HG03442 (cell line): Measurements from ENCODE around the gene DAAM1.

ENCODE experiments used
- ATAC-seq: cut with Tn5 transposase; IDR thresholded peaks from one replicate; pipeline ENCODE4 v1.9.1; 2021; ENCODE audit warnings: mild to moderate bottlenecking, moderate library complexity; ENCODE audit not compliant: unreplicated experiment

The DAAM1 gene

GRCh38 chr14:59407246-59408010 is 219.0 kb downstream of the DAAM1 start:
- ATAC-seq: no peak

DNA sequence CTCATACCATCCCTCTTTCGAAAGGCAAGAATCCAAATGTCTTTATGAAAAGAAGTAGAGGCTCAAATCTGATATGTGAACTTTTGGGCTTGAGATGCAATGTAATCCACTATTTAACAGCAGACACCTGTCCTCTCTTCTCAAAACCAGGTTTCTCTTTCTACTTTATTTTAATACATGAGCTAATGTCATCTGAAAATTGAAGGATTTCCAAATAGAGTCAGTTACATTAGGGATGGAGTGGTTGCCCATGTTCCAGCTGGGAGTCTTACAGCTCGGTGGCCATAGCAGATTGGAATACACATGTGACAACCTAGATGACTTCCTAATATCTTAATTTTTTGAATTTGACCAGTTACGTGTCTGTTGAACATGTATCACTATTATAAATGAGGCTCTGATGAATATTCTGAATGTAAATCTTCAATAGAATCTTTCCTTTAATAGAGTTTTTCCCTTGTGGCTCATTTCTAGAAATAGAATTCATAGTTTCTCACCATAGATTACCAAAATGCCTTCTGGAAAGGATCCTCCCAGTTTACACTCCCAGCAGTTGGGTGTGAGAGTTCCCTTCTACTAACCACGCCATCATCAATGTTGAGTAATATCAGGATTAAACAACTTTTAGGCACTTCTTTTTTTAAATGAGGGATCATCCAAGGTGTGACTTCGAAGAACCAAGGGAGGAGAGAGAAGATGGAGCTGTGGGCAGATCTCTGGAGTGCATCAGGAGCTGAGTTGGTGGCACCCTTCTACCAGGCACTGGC is 227.6 kb downstream of the DAAM1 start:
- ATAC-seq: no peak

DNA sequence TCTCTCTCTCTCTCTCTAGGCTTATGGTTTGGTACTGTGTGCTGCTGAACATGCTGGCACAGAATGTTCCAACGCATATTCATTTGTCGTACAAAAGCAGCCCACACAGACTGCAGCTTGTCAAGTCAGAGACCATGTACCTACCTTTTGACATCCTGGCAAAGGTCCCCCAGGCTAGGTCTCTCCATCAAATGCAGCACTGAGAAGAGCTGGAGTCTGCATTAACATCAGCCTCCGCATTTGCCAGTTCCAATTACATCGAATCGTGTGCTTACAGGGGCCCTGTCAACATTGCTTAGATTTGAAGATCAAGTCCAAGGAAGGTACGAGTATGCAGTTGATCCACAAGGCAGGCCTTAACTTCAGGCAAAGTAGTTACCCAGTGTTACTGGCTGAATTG is 228.8 kb downstream of the DAAM1 start:
- ATAC-seq: no peak

DNA sequence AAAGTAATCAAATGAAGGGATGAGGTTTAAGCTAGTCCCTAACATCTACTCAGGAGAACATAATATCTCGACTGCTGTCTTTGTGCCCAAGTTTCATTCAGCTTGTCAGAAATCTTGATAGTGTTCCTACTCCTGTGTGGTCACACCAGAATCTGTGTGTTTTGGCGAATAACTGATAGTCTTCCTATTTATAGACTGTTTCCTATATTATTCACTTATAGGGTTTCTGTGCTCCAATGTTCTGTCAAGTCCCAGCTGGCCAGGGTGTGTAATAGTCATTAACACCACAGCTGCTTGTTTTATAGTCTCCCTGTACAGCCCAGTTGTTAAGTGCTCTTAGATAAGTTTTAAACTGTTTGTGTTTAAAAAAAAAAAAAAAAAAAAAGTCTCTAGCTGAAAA is 230.8 kb downstream of the DAAM1 start:
- no peak for ATAC-seq
